PC-9 (cell line): ENCODE data around the gene CHRNG.

Experiments
- EZH2 ChIP-seq: fragments of 200-600 bp; sonication (generic); IDR thresholded peaks from 2 replicates; pipeline ENCODE4 v1.8.0; 2017; ENCODE audit warnings: antibody characterized with exemption, low read depth
- TF ChIP-seq, protein P1 (sequence below): fragments of 200-600 bp; sonication (generic); conservative IDR thresholded peaks from 2 replicates; pipeline ENCODE4 v1.6.1; 2017; ENCODE audit warnings: mixed run types, antibody characterized with exemption, mild to moderate bottlenecking, moderate library complexity

DNA sequence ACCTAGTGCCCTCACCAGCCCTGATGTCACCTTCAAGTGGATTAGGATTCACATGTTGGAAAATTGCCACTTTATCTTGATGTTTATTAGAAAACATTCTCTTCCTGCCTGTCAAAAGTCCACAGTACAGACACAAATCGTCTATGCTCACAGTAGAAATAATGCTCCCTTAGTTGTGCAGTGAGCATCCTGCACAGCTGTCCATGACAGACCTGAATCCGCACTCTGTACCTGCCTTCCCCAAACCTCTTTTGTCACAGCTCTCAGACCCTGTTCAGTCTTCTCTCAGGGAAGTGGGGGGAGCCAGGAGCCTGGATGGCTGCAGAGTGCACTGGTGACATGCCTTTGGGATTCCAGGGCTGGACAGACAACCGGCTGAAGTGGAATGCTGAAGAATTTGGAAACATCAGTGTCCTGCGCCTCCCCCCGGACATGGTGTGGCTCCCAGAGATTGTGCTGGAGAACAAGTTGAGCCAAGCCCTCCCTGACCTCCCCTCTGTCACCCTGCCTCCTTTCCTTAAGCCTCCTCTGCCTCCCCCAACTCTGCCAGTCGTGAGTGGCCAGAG, 11.5 kb upstream of the CHRNG start:
- TF ChIP-seq, protein P1, sequence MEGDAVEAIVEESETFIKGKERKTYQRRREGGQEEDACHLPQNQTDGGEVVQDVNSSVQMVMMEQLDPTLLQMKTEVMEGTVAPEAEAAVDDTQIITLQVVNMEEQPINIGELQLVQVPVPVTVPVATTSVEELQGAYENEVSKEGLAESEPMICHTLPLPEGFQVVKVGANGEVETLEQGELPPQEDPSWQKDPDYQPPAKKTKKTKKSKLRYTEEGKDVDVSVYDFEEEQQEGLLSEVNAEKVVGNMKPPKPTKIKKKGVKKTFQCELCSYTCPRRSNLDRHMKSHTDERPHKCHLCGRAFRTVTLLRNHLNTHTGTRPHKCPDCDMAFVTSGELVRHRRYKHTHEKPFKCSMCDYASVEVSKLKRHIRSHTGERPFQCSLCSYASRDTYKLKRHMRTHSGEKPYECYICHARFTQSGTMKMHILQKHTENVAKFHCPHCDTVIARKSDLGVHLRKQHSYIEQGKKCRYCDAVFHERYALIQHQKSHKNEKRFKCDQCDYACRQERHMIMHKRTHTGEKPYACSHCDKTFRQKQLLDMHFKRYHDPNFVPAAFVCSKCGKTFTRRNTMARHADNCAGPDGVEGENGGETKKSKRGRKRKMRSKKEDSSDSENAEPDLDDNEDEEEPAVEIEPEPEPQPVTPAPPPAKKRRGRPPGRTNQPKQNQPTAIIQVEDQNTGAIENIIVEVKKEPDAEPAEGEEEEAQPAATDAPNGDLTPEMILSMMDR: no peak
- TF ChIP-seq EZH2: no peak
